PC-3 (cell line): ENCODE results near the gene COL12A1. TPM values are rescaled to one million over a fixed set of nuclear protein-coding genes. Genes with fewer than 3 reads are reported as not detected.

Source experiments
- ATAC-seq: fragments of 200-7000 bp; cut with Tn5 transposase; 2 replicates; pipeline ENCODE4 v1.9.1; 2020; ENCODE audit warnings: mild to moderate bottlenecking, moderate library complexity
- BruUV-seq: library from RNA; stranded (reverse); fragments of 400-500 nt; replicated peaks from 2 replicates; lab custom pipeline; 2021; lab: Mats Ljungman, UMichigan
- CTCF ChIA-PET: fragments of 300-600 bp; sonication (Branson Sonifier 250); formaldehyde crosslinking; loops from one replicate; lab custom pipeline; 2022; ENCODE audit warnings: antibody characterized with exemption; lab: Charles Lee
- POLR2A ChIA-PET: fragments of 300-600 bp; sonication (Branson Sonifier 250); formaldehyde crosslinking; loops from one replicate; lab custom pipeline; 2022; ENCODE audit warnings: antibody characterized with exemption; ENCODE audit not compliant: unreplicated experiment; lab: Charles Lee
- DNase-seq: peaks from one replicate; pipeline ENCODE4 v3.0.0-alpha.2; 2015
- H2AFZ ChIP-seq: fragments of 300-600 bp; sonication (generic); 2 replicates; pipeline ENCODE4 v1.6.0; 2016; ENCODE audit warnings: antibody characterized with exemption, low read length
- H3F3A ChIP-seq: fragments of 300-600 bp; sonication (generic); one replicate; pipeline ENCODE4 v1.6.0; 2017; ENCODE audit warnings: antibody characterized with exemption, low read length, control low read depth, mild to moderate bottlenecking; ENCODE audit not compliant: unreplicated experiment
- H3K27ac ChIP-seq: fragments of 300-600 bp; sonication (generic); 2 replicates; pipeline ENCODE4 v1.5.1; 2016; ENCODE audit warnings: mild to moderate bottlenecking, low read length
- H3K27me3 ChIP-seq: fragments of 300-600 bp; sonication (generic); 2 replicates; pipeline ENCODE4 v1.6.1; 2016; ENCODE audit warnings: low read length, mixed read lengths
- H3K36me3 ChIP-seq: fragments of 300-600 bp; sonication (generic); 2 replicates; pipeline ENCODE4 v1.6.1; 2016; ENCODE audit warnings: low read depth, mixed run types, low read length, mixed read lengths
- H3K4me1 ChIP-seq: fragments of 300-600 bp; sonication (generic); 2 replicates; pipeline ENCODE4 v1.5.1; 2016; ENCODE audit warnings: low read length; ENCODE audit not compliant: insufficient read depth
- H3K4me2 ChIP-seq: fragments of 300-600 bp; sonication (generic); 2 replicates; pipeline ENCODE4 v1.6.0; 2016; ENCODE audit warnings: low read length
- H3K4me3 ChIP-seq: fragments of 300-600 bp; sonication (generic); 2 replicates; pipeline ENCODE4 v1.5.1; 2016; ENCODE audit warnings: mild to moderate bottlenecking, low read length, mixed read lengths
- H3K79me2 ChIP-seq: fragments of 300-600 bp; sonication (generic); 2 replicates; pipeline ENCODE4 v1.6.1; 2017; ENCODE audit warnings: low read length, mixed read lengths
- H3K9ac ChIP-seq: fragments of 300-600 bp; sonication (generic); 2 replicates; pipeline ENCODE4 v1.6.0; 2016; ENCODE audit warnings: mild to moderate bottlenecking, low read length
- H3K9me2 ChIP-seq: fragments of 300-600 bp; sonication (generic); replicated peaks from 2 replicates; pipeline ENCODE4 v1.6.1; 2016; ENCODE audit warnings: mixed run types, low read length, mixed read lengths
- H3K9me3 ChIP-seq: fragments of 300-600 bp; sonication (generic); 2 replicates; pipeline ENCODE4 v1.6.1; 2016; ENCODE audit warnings: low read length, mixed read lengths
- H4K20me1 ChIP-seq: fragments of 300-600 bp; sonication (generic); 2 replicates; pipeline ENCODE4 v1.6.1; 2016; ENCODE audit warnings: low read length, mixed read lengths
- EZH2 ChIP-seq: fragments of 300-600 bp; sonication (generic); IDR thresholded peaks from one replicate; pipeline ENCODE4 v1.6.1; 2017; ENCODE audit warnings: antibody characterized with exemption, mild to moderate bottlenecking, low read length; ENCODE audit not compliant: unreplicated experiment
- EZH2phosphoT487 ChIP-seq: fragments of 300-600 bp; sonication (generic); IDR thresholded peaks from 2 replicates; pipeline ENCODE4 v1.6.1; 2018; ENCODE audit warnings: mild to moderate bottlenecking, antibody characterized with exemption, low read length, borderline replicate concordance
- intact Hi-C: fragments of 100-400 bp; cut with micrococcal nuclease; formaldehyde crosslinking; loops from 2 replicates; pipeline ENCODE4 v1.9.0; 2023
- total RNA-seq: library from RNA; depleted of rRNA; stranded (reverse); fragments of >200 nt; gene quantifications from 2 replicates; pipeline ENCODE4 v1.2.3, GENCODE V29; 2014
- TF ChIP-seq, protein P1 (sequence below): fragments of 300-600 bp; sonication (generic); conservative IDR thresholded peaks from 2 replicates; pipeline ENCODE4 v1.5.1; 2017; ENCODE audit warnings: antibody characterized with exemption, low read depth, mild to moderate bottlenecking, low read length

The COL12A1 gene
- total RNA-seq, 1 experiment from 2014 or later: 24.2 TPM

DNA sequence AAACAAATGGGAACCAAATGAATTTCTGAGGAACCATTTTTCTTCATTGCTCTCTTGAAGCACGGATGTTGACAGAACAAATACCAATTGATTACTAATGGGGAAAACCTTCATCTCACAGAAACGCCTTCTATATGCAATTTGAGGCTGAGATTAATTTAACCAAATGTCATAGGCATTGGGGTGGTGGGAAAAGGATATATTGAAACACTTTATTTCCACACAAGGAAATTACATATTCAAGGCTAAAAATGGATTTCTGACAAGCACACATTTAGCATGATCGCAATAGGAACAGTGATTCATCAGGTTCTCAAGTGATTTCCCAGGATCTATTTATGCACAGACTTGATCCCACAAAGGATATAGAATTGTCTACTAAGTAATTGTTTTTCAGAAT lies 88.9 kb downstream of the COL12A1 start:
- Histone ChIP-seq H3K9me2 (no peaks in the 10 kb centered on the region), H3K4me1 (no peaks in the 10 kb centered on the region), H3K9ac (no peak overlapping the region), H3K9me3 (no peaks in the 10 kb centered on the region), H3K4me3 (no peak overlapping the region), H3K27ac (no peak overlapping the region), H3K4me2 (no peak overlapping the region), H3K79me2 (no peaks in the 10 kb centered on the region), H2AFZ (no peak overlapping the region), H3K27me3 (no peaks in the 10 kb centered on the region), H4K20me1 (no peaks in the 10 kb centered on the region), H3K36me3 (no peaks in the 10 kb centered on the region; the same call in 1 of the 2 replicates), H3F3A (no peaks in the 10 kb centered on the region)
- intact Hi-C loops: no loop called here
- ChIA-PET POLR2A (no interaction called here), CTCF (no interaction called here)
- TF ChIP-seq, protein P1, sequence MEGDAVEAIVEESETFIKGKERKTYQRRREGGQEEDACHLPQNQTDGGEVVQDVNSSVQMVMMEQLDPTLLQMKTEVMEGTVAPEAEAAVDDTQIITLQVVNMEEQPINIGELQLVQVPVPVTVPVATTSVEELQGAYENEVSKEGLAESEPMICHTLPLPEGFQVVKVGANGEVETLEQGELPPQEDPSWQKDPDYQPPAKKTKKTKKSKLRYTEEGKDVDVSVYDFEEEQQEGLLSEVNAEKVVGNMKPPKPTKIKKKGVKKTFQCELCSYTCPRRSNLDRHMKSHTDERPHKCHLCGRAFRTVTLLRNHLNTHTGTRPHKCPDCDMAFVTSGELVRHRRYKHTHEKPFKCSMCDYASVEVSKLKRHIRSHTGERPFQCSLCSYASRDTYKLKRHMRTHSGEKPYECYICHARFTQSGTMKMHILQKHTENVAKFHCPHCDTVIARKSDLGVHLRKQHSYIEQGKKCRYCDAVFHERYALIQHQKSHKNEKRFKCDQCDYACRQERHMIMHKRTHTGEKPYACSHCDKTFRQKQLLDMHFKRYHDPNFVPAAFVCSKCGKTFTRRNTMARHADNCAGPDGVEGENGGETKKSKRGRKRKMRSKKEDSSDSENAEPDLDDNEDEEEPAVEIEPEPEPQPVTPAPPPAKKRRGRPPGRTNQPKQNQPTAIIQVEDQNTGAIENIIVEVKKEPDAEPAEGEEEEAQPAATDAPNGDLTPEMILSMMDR: no peak
- TF ChIP-seq EZH2phosphoT487 (no peak), EZH2 (no peak)
- BruUV-seq: no TSS peak
- no peak for DNase-seq
- no peak for ATAC-seq

DNA sequence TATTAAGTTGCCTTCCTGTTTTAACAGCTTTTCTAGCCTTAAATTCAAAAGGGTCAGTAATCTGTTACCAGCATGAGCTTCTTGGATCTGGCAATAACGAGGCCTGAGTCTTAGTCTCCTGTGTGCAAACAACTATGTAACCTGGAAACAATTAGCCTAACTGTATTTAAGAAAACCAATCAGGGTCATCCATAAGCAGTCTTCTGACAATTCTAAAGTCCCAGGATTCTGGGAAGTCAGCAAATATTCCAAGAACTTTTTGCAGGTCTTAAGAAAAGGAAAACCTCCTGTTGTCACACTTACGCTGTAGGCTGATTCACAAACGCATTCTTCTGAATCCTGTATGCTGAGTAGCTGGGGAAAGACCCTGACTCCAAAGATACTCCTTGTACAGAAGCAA lies 90.4 kb downstream of the COL12A1 start:
- ChIA-PET CTCF (no interaction called here), POLR2A (no interaction called here)
- Histone ChIP-seq H3K9me2 (no peaks in the 10 kb centered on the region), H4K20me1 (no peaks in the 10 kb centered on the region), H3K9me3 (no peaks in the 10 kb centered on the region), H3K9ac (no peak overlapping the region), H2AFZ (no peak overlapping the region), H3K79me2 (no peaks in the 10 kb centered on the region), H3K4me2 (no peak overlapping the region), H3F3A (no peaks in the 10 kb centered on the region), H3K27me3 (no peaks in the 10 kb centered on the region), H3K36me3 (no peaks in the 10 kb centered on the region; the same call in 1 of the 2 replicates), H3K4me1 (no peaks in the 10 kb centered on the region), H3K4me3 (no peak overlapping the region), H3K27ac (no peak overlapping the region)
- TF ChIP-seq EZH2 (no peak), EZH2phosphoT487 (no peak)
- TF ChIP-seq, protein P1: no peak
- DNase-seq (no peak), ATAC-seq (no peak)
- intact Hi-C loops: no loop called here
- BruUV-seq: no TSS peak

DNA sequence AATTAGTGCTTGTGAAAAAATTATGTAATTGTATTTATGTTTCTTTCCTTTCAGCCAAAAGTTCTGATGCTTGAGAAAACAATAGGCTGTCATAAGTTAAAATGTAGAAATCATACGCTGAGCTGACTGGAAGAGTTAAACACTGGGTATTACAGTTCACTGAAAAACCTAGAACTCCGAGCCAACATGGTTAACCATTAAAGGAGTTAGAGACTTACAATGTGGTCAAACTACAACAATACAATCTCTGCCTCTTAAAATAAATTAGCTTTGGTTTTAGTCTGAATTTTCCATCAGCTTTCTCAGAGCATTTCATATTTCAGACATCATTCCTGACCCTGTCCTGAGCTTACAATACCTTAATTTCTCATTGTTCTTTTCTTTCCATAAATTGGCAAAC lies 91.0 kb downstream of the COL12A1 start:
- intact Hi-C loops: no loop called here
- CTCF ChIA-PET: no interaction called here

More for the DNA sequence above, 91.0 kb downstream of the COL12A1 start:
- Histone ChIP-seq H3K9me3 (no peaks in the 10 kb centered on the region), H3F3A (no peaks in the 10 kb centered on the region), H3K4me1 (no peaks in the 10 kb centered on the region), H3K27ac (no peak overlapping the region), H3K4me2 (no peak overlapping the region), H4K20me1 (no peaks in the 10 kb centered on the region), H3K9ac (no peak overlapping the region), H3K27me3 (no peaks in the 10 kb centered on the region), H3K4me3 (no peak overlapping the region), H2AFZ (no peak overlapping the region), H3K36me3 (no peaks in the 10 kb centered on the region; the same call in 1 of the 2 replicates), H3K9me2 (no peaks in the 10 kb centered on the region), H3K79me2 (no peaks in the 10 kb centered on the region)
- no peak for ATAC-seq
- no peak for DNase-seq
- no TSS peak for BruUV-seq
- TF ChIP-seq EZH2phosphoT487 (no peak), EZH2 (no peak)
- TF ChIP-seq, protein P1: no peak
- POLR2A ChIA-PET: no interaction called here
